Measurements from ENCODE around the gene MRTFA.
"Not testable (repeated sequence)": the region's sequence is repeated elsewhere in the genome, so short reads cannot be mapped to it uniquely, and the experiment has no call there.

Gene MRTFA

GRCh38 chr22:40588726-40589125, 47.8 kb downstream of the MRTFA start:
- Histone ChIP-seq H3K27ac (no peak overlapping the region), H3K36me3 (replicated peaks) (peaks cover 3% of the 10 kb centered on the region), H3K27me3 (replicated peaks) (no peaks in the 10 kb centered on the region), H3K4me3 (ENCODE audit: low read depth, low read length) (no peak overlapping the region)
- in situ Hi-C loops (cut with HindIII; ENCODE audit: low pct_ligation_motif_present, low sequenced_read_pairs) = no loop called here
- peak; percentile 49 for DNase-seq
- no peak for TF ChIP-seq CTCF (IDR thresholded peaks at IDR 0.05; ENCODE audit: low read depth, low read length, missing control alignments)

GRCh38 chr22:40586781-40587180, 49.7 kb downstream of the MRTFA start:
- DNase-seq = no peak
- in situ Hi-C loops (cut with HindIII; ENCODE audit: low pct_ligation_motif_present, low sequenced_read_pairs) = no loop called here

GRCh38 chr22:40585310-40585751, 51.2 kb downstream of the MRTFA start:
- in situ Hi-C loops (cut with HindIII; ENCODE audit: low pct_ligation_motif_present, low sequenced_read_pairs) = no loop called here
- Histone ChIP-seq H3K27ac (no peak overlapping the region), H3K36me3 (replicated peaks) (peaks cover 3% of the 10 kb centered on the region), H3K4me3 (ENCODE audit: low read depth, low read length) (no peak overlapping the region), H3K27me3 (replicated peaks) (no peaks in the 10 kb centered on the region)
- TF ChIP-seq CTCF (IDR thresholded peaks at IDR 0.05; ENCODE audit: low read depth, low read length, missing control alignments) = no peak
- no peak for DNase-seq

More at GRCh38 chr22:40586781-40587180, 49.7 kb downstream of the MRTFA start:
- Histone ChIP-seq H3K36me3 (replicated peaks) (peaks cover 3% of the 10 kb centered on the region), H3K27ac (no peak overlapping the region), H3K27me3 (replicated peaks) (no peaks in the 10 kb centered on the region), H3K4me3 (ENCODE audit: low read depth, low read length) (no peak overlapping the region)
- TF ChIP-seq CTCF (IDR thresholded peaks at IDR 0.05; ENCODE audit: low read depth, low read length, missing control alignments) = no peak

- in situ Hi-C loops (cut with HindIII; ENCODE audit: low pct_ligation_motif_present, low sequenced_read_pairs); DNase-seq; H3K4me3 ChIP-seq (ENCODE audit: low read depth, low read length); H3K27ac ChIP-seq; H3K27me3 ChIP-seq (replicated peaks); H3K36me3 ChIP-seq (replicated peaks): not testable (repeated sequence)
Measured at GRCh38 chr22:40584766-40585165, 51.8 kb downstream of the MRTFA start.

GRCh38 chr22:40583053-40583741, 53.3 kb downstream of the MRTFA start:
- peaks cover 3% of the 10 kb centered on the region for H3K36me3 ChIP-seq (replicated peaks)
- no peak for DNase-seq
- TF ChIP-seq CTCF (IDR thresholded peaks at IDR 0.05; ENCODE audit: low read depth, low read length, missing control alignments) = no peak
- H3K4me3 ChIP-seq (ENCODE audit: low read depth, low read length) = no peak overlapping the region
- in situ Hi-C loops (cut with HindIII; ENCODE audit: low pct_ligation_motif_present, low sequenced_read_pairs) = no loop called here
- no peaks in the 10 kb centered on the region for H3K27me3 ChIP-seq (replicated peaks)
- no peak overlapping the region for H3K27ac ChIP-seq

GRCh38 chr22:40582063-40582462, 54.5 kb downstream of the MRTFA start:
- no peak overlapping the region for H3K4me3 ChIP-seq (ENCODE audit: low read depth, low read length)
- in situ Hi-C loops (cut with HindIII; ENCODE audit: low pct_ligation_motif_present, low sequenced_read_pairs) = no loop called here

More at GRCh38 chr22:40582063-40582462, 54.5 kb downstream of the MRTFA start:
- no peak overlapping the region for H3K27ac ChIP-seq
- no peaks in the 10 kb centered on the region for H3K27me3 ChIP-seq (replicated peaks)
- no peak for DNase-seq
- TF ChIP-seq CTCF (IDR thresholded peaks at IDR 0.05; ENCODE audit: low read depth, low read length, missing control alignments) = no peak
- H3K36me3 ChIP-seq (replicated peaks) = peaks cover 3% of the 10 kb centered on the region

Measured in brain microvascular endothelial cell (primary cell).